HG03342 (cell line): ENCODE measurements around the gene CEPT1.
A peak's percentile ranks its signal among the peaks of the same experiment; 100 is the strongest.

Experiments used
- ATAC-seq: cut with Tn5 transposase; IDR thresholded peaks from one replicate; pipeline ENCODE4 v1.9.1; 2021; ENCODE audit warnings: mild to moderate bottlenecking, moderate library complexity; ENCODE audit not compliant: unreplicated experiment

The CEPT1 gene

GRCh38 chr1:111192074-111192473, 52.1 kb downstream of the CEPT1 start:
- ATAC-seq: no peak

- no peak for ATAC-seq
Observed at GRCh38 chr1:111192658-111193519, 52.9 kb downstream of the CEPT1 start.

DNA sequence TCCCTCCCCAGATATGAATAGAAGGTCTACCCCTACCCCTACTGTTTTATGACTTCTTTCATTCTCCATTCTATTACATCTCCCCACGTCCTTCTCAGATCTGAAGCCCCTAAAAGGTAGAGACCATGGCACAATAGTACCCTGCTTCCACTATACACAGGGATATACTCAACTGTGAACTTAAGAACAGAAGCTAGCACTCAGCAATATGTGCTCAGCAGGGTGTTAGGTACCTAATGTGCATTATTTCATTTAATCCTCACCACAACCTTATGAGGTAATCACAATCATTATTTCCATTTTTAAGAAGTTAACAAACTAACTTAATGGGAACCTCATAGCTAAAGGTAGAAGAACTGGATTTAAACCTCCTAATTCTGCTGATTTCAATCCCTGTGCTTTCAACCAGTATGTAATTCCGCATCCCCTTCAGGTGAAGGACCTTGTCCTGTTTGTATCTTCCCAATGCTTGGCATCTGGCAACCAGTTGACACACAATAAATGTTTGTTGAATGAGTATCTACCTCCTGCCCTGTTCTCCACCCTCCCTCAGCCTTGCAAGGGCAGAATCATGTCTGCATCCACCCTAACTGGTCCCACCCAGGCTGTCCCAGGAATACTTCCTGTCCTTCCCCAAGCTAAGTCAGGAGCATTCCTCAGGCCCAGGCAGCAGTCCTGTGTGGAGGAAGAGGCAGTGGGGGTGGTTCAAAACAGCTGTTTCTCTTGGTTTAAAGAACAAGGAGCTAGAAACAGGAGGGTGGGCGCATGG, 53.9 kb downstream of the CEPT1 start:
- ATAC-seq: no peak

DNA sequence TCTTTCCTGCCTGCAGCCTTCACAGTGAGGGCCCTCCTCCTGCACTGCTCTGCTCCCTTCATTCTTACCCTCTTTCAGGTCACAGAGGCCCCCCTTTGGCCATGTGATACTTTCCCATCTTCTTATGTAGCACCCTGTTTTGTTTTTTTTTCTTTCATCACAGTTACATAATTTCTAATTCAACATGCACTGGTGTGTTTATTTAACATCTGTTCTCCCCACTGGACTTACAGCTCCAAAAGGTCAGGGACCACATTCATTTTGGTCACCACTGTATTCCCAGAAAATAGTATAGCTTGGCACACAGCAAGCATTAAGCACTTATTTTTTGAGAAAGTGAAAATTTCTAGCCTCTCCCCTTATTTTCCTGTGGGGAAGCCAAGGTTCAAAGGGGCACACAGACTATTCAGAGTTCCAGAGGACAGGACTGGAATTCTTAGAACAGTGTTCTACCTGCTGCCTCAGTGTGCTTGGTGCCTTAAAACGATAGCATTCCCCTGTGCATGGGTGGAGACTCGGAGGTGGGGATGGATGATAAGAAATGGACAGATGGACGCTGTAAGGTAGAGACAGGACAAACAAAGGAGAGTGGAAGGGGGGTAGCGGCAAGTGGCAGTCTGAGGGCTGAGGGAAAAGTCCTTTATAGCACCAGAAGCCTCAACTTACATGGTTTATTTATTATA, 55.1 kb downstream of the CEPT1 start:
- ATAC-seq: no peak

GRCh38 chr1:111196213-111196612, 56.2 kb downstream of the CEPT1 start:
- ATAC-seq: no peak

GRCh38 chr1:111197598-111198284, 57.7 kb downstream of the CEPT1 start:
- ATAC-seq: no peak

DNA sequence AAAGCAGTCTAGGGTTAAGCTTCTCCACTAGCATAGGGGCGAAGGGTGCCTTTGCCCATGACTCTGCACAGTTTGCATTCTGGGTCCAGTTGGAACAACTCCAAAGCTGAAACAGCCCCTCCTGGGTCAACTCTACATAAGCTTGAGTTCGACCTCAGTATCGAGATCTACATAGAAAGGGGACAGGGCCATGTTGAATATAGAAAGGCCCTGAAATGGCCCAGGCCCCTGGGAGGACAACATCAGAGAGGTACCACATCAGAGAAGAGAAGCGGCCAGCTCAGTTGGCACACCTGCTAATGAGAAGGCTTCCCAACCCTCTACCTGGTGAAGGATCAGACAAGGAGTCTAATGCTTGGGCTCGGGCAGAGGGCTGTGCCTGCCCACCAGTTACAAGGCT, 58.8 kb downstream of the CEPT1 start:
- ATAC-seq: no peak

DNA sequence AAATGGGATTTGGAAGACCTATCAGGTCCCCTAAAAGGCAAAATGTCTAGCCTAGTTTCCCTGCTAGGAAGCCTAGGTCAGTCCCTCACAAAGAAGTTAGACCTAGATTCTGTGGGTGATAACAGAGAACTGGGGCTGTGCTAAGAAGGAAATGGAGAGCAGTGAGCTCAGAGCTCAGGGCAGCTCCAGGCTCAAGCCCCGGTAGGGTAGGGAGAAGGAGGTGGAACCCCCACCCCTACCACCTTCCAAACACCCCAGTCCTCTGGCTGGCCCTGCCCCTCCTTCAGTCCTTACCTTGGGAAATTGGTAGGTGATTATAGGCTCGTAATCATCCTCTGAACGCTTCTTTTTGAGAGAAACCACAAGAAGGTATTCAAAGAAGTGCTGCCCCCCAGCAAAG, 59.3 kb downstream of the CEPT1 start:
- ATAC-seq: no peak

- no peak for ATAC-seq
Observed at GRCh38 chr1:111199881-111200801, 60.1 kb downstream of the CEPT1 start, which contains the start of gene DENND2D. DENND2D (minus strand) TSS chr1:111200646; CDS start chr1:111200459, 187 bp downstream.

- no peak for ATAC-seq
Observed at GRCh38 chr1:111200802-111201161, 60.8 kb downstream of the CEPT1 start.

- ATAC-seq: no peak
Observed at GRCh38 chr1:111201275-111202090, 61.5 kb downstream of the CEPT1 start.

DNA sequence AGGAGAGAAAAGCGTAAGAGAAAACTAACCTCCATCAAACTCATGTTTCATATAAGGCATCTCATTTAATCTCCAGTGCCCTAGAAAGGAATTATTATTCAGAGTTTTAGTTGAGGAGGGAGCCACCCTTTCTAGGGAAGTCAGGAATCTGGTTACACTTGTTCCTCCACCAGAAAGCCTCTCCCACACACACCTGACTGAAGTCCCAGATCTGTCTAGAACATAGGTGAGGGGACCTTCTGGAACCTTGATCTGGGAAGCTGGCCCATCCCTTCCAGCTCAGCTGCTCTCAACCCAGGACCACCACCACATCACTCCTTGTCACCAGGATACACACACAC, 62.3 kb downstream of the CEPT1 start:
- no peak for ATAC-seq

DNA sequence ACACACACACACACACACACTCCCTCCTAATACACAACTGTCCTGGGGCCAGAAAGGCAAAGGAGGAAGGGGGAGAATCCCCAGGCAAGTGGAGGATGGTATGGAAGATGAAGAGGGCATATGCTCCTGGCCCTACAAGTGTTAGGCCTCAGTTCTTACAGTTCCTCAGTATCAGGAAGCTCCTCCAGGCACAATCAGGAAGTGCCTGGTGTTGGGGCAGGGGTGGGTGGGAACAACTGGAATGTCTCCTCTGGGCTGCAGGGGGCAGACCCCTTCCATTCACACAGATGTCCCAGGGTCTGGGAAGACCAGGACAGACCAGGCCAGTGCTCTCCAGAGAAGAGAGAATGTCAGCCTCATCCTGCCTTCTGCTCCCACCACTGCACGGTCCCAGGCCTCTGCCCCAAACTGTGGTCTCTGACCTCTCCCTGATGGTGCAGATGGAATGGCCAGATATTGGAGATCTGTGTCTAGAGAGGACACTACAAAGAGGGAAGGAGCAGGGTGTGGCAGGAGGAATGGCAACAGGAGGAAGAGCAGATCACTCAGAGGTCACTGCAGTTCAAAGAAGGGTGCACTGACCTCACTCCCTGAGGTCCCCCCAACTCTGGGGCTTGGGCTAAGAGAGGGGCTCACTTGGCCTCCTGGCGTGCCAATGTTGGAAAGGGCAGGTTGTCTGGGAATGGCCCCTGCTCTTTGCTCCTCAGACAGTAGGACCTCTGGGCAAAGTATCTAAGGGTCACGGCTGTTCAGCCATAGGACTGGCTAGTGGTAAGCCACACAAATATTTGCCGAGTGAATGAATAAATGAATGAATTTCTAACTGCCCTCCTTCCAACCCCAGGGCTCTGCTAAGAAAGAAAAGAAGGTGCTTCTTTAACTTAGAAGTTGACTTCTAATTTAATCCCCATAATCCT, 62.9 kb downstream of the CEPT1 start:
- no peak for ATAC-seq

GRCh38 chr1:111203681-111204200, 63.7 kb downstream of the CEPT1 start:
- ATAC-seq: peak; percentile 42

DNA sequence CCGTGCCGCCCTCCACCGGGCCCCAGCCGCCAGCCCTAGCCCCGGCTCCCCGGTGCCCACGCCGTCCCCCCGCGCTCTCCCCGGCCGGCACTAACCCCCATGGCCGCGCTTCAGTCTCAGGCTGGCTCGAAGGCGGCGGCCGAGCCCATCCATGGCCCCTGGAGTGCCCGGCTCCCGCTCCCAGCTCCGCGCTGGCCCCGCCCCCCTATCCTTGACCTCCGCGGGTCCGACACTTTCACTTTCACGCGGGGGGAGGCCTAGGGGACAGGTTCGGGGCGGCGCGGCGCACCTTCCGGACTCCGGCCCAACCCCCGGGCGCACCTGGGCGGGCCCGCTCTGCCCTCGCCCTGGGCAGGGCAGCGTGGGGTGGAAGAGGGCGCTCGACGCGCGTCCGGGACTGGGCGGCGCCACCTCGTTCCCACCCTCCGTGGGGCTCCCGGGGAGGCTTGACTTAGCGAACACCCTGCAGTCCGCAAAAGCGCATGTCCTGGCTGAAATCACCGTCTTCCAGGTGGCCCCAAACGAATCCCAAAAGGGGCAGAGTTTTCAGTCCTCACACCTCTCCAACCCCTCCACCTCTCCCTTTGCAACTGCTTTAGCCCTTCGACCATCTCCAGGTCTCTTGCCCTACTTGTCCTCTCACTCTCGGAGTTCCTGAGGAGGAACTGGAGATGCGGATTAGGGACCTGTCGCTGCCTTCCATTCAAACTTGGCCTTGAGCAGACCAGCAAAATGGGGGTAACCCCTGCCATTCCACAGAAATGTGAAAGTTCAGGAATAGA, 64.4 kb downstream of the CEPT1 start:
- peak; percentile 53 for ATAC-seq

GRCh38 chr1:111204983-111205713, 65.1 kb downstream of the CEPT1 start:
- ATAC-seq: no peak

DNA sequence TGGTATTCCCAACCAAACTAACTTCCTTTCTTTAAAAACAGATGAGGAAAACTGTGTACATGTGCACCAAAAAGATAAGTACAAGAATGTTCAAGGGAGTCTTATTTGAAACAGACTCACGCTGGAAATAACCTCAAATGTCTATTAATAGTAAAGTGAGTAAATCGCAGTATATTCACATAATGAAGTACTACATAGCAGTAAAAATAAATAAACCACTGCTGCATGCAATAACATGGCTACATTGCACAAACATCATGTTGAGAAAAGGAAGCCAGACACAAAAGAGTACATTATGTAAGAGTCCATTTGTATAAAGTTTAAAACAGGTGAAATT, 65.7 kb downstream of the CEPT1 start:
- ATAC-seq: no peak
